K562 (cell line): ENCODE measurements around the gene VPS13C. TPM values are rescaled to one million over a fixed set of nuclear protein-coding genes. Genes with fewer than 3 reads are reported as not detected.

ENCODE experiments used
- ATAC-seq: fragments of 200-7000 bp; cut with Tn5 transposase; 3 replicates; pipeline ENCODE4 v1.9.1; 2020; ENCODE audit warnings: moderate library complexity
- BruUV-seq: library from RNA; stranded (reverse); fragments of 400-500 nt; replicated peaks from 2 replicates; lab custom pipeline; 2021; lab: Mats Ljungman, UMichigan
- CTCF ChIA-PET: fragments of 300-600 bp; formaldehyde crosslinking; extraction: SDS; loops from one replicate; lab custom pipeline; 2021; ENCODE audit warnings: low intra/inter-chr PET ratio; lab: Yijun Ruan, JAX
- POLR2A ChIA-PET: fragments of 300-600, 350-650 bp; sonication (Branson Sonifier 250); formaldehyde crosslinking; extraction: SDS; loops from one replicate; lab custom pipeline; 2021; ENCODE audit warnings: antibody characterized with exemption, inconsistent platforms; lab: Yijun Ruan, JAX
- DNase-seq, 4 experiments: peaks; one replicate each; pipeline versions ENCODE4 v3.0.0 to v3.0.0-alpha.2; 2011 to 2018; ENCODE audit warnings: low spot score in 3 of 4, mixed read lengths in 3 of 4; ENCODE audit errors: extremely low read depth in 1 of 4
- FAIRE-seq: peaks from 2 replicates; lab custom pipeline; 2011; peaks lifted over from hg19 to GRCh38; lab: Jason Lieb, UNC
- H2AFZ ChIP-seq: 2 replicates; pipeline ENCODE4 v1.6.0; 2011; ENCODE audit warnings: low read depth, low read length, control low read depth, inconsistent platforms
- H3K27ac ChIP-seq: fragments of 200-600 bp; 3 replicates; pipeline ENCODE4 v1.8.0; 2011; ENCODE audit warnings: low read depth, mild to moderate bottlenecking, control low read depth, inconsistent platforms, low read length, moderate library complexity, mixed read lengths; ENCODE audit errors: extremely low read depth
- H3K27me3 ChIP-seq, 2 experiments: fragments of 300-600 bp in 1 of 2; 2 replicates in 1 of 2; 3 replicates in 1 of 2; pipeline versions ENCODE4 v1.6.0 to v1.8.0; 2011; ENCODE audit warnings: inconsistent platforms in 2 of 2, low read length in 2 of 2, mild to moderate bottlenecking in 1 of 2, mixed read lengths in 1 of 2, moderate library complexity in 1 of 2; ENCODE audit not compliant: control insufficient read depth in 2 of 2, insufficient read depth in 2 of 2
- H3K36me3 ChIP-seq: fragments of 300-600 bp; 3 replicates; pipeline ENCODE4 v1.8.0; 2011; ENCODE audit warnings: mild to moderate bottlenecking, low read length, inconsistent platforms; ENCODE audit not compliant: control insufficient read depth, insufficient read depth
- H3K4me1 ChIP-seq, 2 experiments: fragments of 200-600 bp in 1 of 2; replicated peaks in 1 of 2; 2 replicates in 1 of 2; 3 replicates in 1 of 2; pipeline versions ENCODE4 v1.5.1 to v1.8.0; 2011; ENCODE audit warnings: inconsistent platforms in 2 of 2, low read length in 2 of 2, mild to moderate bottlenecking in 1 of 2, mixed read lengths in 1 of 2, moderate library complexity in 1 of 2; ENCODE audit not compliant: control insufficient read depth in 2 of 2, insufficient read depth in 2 of 2
- H3K4me2 ChIP-seq: 2 replicates; pipeline ENCODE4 v1.6.1; 2011; ENCODE audit warnings: low read length, control low read depth, inconsistent platforms, mixed read lengths; ENCODE audit not compliant: insufficient read depth
- H3K4me3 ChIP-seq: fragments of 200-600 bp; sonication (generic), shearing (Covaris generic); 2 replicates; pipeline ENCODE4 v1.5.1; 2016; ENCODE audit warnings: control low read depth, inconsistent platforms
- H3K79me2 ChIP-seq: fragments of 200-600 bp; 3 replicates; pipeline ENCODE4 v1.8.0; 2011; ENCODE audit warnings: low read length, inconsistent platforms; ENCODE audit not compliant: control insufficient read depth, insufficient read depth
- H3K9ac ChIP-seq, 2 experiments: 2 replicates each; pipeline versions ENCODE4 v1.6.0 to v1.6.1; 2011; ENCODE audit warnings: low read depth in 2 of 2, low read length in 2 of 2, control low read depth in 1 of 2, inconsistent platforms in 1 of 2, mild to moderate bottlenecking in 1 of 2, mixed read lengths in 1 of 2; ENCODE audit not compliant: insufficient read depth in 1 of 2
- H3K9me1 ChIP-seq: one replicate; pipeline ENCODE4 v1.6.0; 2011; ENCODE audit warnings: inconsistent platforms, mild to moderate bottlenecking, low read length, moderate library complexity; ENCODE audit not compliant: control insufficient read depth, insufficient read depth
- H3K9me3 ChIP-seq: replicated peaks from 2 replicates; pipeline ENCODE4 v1.5.1; 2011; ENCODE audit warnings: low read depth, low read length, inconsistent platforms; ENCODE audit not compliant: control insufficient read depth, insufficient read depth
- H4K20me1 ChIP-seq: replicated peaks from 2 replicates; pipeline ENCODE4 v1.6.1; 2011; ENCODE audit warnings: low read length, inconsistent platforms, mixed read lengths; ENCODE audit not compliant: control insufficient read depth, insufficient read depth
- CEBPB ChIP-seq: fragments of 450-650 bp; IDR thresholded peaks from 2 replicates; pipeline ENCODE4 v1.6.1; 2016; ENCODE audit warnings: missing genetic modification characterization, missing compliant biosample characterization
- CREM ChIP-seq: IDR thresholded peaks from 2 replicates; pipeline ENCODE4 v1.6.1; 2014; ENCODE audit warnings: antibody characterized with exemption, low read depth
- HOXB6 ChIP-seq: fragments of 250-450 bp; sonication (Bioruptor Pico); IDR thresholded peaks from 2 replicates; pipeline ENCODE4 v1.5.1; 2022; ENCODE audit warnings: mild to moderate bottlenecking, borderline replicate concordance
- KDM5B ChIP-seq: fragments of 200-600 bp; sonication (generic); IDR thresholded peaks from 2 replicates; pipeline ENCODE4 v1.6.1; 2012; ENCODE audit warnings: low read depth, mild to moderate bottlenecking, moderate library complexity, low read length, control low read depth, inconsistent platforms; ENCODE audit not compliant: insufficient replicate concordance
- NR2F6 ChIP-seq: fragments of 450-650 bp; formaldehyde crosslinking; IDR thresholded peaks from 2 replicates; pipeline ENCODE4 v1.4.0; 2020; ENCODE audit warnings: mild to moderate bottlenecking
- SRSF1 ChIP-seq: fragments of 200-400 bp; formaldehyde crosslinking; IDR thresholded peaks from 2 replicates; pipeline ENCODE4 v1.6.1; 2017; ENCODE audit warnings: mild to moderate bottlenecking, low read depth, low read length, moderate library complexity
- XRCC4 ChIP-seq: IDR thresholded peaks from one replicate; pipeline ENCODE4 v1.6.1; 2011; ENCODE audit not compliant: insufficient read depth, insufficient read length; ENCODE audit errors: extremely low read depth
- ZBTB1 ChIP-seq: sonication (generic); formaldehyde crosslinking; IDR thresholded peaks from 2 replicates; pipeline ENCODE4 v1.8.1; 2023; ENCODE audit warnings: missing genetic modification reagents, low read depth, mild to moderate bottlenecking, borderline replicate concordance
- ZNF232 ChIP-seq: sonication (generic); formaldehyde crosslinking; IDR thresholded peaks from 2 replicates; pipeline ENCODE4 v1.8.0; 2022; ENCODE audit warnings: mild to moderate bottlenecking, missing genetic modification reagents
- ZNF431 ChIP-seq: sonication (generic); formaldehyde crosslinking; IDR thresholded peaks from 2 replicates; pipeline ENCODE4 v1.8.0; 2022; ENCODE audit warnings: mild to moderate bottlenecking, missing genetic modification reagents
- ZNF717 ChIP-seq: fragments of 250-450 bp; sonication (Bioruptor Pico); IDR thresholded peaks from 2 replicates; pipeline ENCODE4 v1.5.0; 2021
- WGBS: fragments of 100-300 bp; shearing (Covaris generic); methylation state at CpG from one replicate; pipeline ENCODE4 v1.1.6; 2016; ENCODE audit warnings: low coverage, mixed read lengths; ENCODE audit not compliant: insufficient coverage; ENCODE audit errors: missing lambda C conversion rate; 5-methylcytosine and 5-hydroxymethylcytosine counted together
- in situ Hi-C: fragments of 300-500 bp; cut with MboI; formaldehyde crosslinking; loops from 4 replicates; pipeline ENCODE4 v1.15.0; 2018; ENCODE audit warnings: inconsistent platforms, mixed read lengths
- intact Hi-C: fragments of 100-400 bp; cut with micrococcal nuclease; formaldehyde crosslinking; loops from 2 replicates; pipeline ENCODE4 v1.14.2; 2022
- polyA plus RNA-seq, 8 experiments: library from polyadenylated mRNA; depleted of rRNA in 4 of 8; stranded (reverse) in 5 of 8; unstranded in 3 of 8; fragments of >200 nt; fragmentation: Nextera tagmentation in 2 of 8; fragmentation: Illumina TruSeq in 1 of 8; extraction: Ambion mirVana in 2 of 8; extraction: Trizol in 1 of 8; gene quantifications; 2 replicates each; pipeline versions ENCODE4 v1.2.1 to v1.2.3, GENCODE V29; 2011 to 2014; ENCODE audit warnings: inconsistent platforms in 1 of 8, missing spikeins in 1 of 8
- total RNA-seq, 7 experiments: library from RNA; depleted of rRNA in 6 of 7; stranded (reverse); fragments of >200 nt in 6 of 7; fragmentation: Illumina TruSeq in 2 of 7; extraction: Trizol in 2 of 7; gene quantifications; 2 replicates each; pipeline versions ENCODE4 v1.2.1 to v1.2.3, GENCODE V29; 2011 to 2021; ENCODE audit warnings: low replicate concordance in 1 of 7
- TF ChIP-seq, protein P1 (sequence below), 3 experiments: fragments of 200-800 bp in 1 of 3; fragments of 250-450 bp in 1 of 3; fragments of 450-650 bp in 1 of 3; sonication (Bioruptor Pico) in 1 of 3; sonication (Bioruptor generic) in 1 of 3; formaldehyde crosslinking in 1 of 3; IDR thresholded peaks; 2 replicates each; pipeline versions ENCODE4 v1.6.1 to v1.8.0; 2016 to 2022; ENCODE audit warnings: mild to moderate bottlenecking in 2 of 3, missing genetic modification characterization in 2 of 3, missing compliant biosample characterization in 1 of 3, moderate library complexity in 1 of 3

VPS13C gene
- total and polyA plus RNA-seq, 9 of the 15 experiments (the other 6 are each of a cell fraction or from before 2014, with no cell fraction given) = 5.2 to 32.3 (median 15.7) TPM

DNA sequence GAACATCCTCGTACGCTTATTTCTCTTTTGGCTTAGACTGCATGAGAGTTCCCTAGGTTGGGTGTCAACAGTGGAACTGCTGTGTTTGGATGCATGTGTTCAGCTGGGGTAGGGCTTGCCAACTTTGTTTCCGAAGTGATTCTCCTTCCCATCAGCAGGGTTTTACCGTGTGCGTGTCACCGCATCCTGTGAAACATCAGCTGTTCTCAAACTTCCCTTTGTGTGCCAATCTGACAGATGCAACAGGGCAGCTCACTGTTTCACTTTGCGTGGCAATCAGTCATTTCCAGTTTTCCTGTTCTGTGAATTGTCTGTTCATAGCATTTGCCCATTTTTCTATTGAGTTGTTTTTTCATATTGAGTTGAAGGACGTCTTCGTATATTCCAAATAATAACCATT is 218.8 kb downstream of the VPS13C start (continued):
- TF ChIP-seq, protein P1, sequence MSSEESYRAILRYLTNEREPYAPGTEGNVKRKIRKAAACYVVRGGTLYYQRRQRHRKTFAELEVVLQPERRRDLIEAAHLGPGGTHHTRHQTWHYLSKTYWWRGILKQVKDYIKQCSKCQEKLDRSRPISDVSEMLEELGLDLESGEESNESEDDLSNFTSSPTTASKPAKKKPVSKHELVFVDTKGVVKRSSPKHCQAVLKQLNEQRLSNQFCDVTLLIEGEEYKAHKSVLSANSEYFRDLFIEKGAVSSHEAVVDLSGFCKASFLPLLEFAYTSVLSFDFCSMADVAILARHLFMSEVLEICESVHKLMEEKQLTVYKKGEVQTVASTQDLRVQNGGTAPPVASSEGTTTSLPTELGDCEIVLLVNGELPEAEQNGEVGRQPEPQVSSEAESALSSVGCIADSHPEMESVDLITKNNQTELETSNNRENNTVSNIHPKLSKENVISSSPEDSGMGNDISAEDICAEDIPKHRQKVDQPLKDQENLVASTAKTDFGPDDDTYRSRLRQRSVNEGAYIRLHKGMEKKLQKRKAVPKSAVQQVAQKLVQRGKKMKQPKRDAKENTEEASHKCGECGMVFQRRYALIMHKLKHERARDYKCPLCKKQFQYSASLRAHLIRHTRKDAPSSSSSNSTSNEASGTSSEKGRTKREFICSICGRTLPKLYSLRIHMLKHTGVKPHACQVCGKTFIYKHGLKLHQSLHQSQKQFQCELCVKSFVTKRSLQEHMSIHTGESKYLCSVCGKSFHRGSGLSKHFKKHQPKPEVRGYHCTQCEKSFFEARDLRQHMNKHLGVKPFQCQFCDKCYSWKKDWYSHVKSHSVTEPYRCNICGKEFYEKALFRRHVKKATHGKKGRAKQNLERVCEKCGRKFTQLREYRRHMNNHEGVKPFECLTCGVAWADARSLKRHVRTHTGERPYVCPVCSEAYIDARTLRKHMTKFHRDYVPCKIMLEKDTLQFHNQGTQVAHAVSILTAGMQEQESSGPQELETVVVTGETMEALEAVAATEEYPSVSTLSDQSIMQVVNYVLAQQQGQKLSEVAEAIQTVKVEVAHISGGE (CRISPR knock-in tag; IDR thresholded peaks at IDR 0.05) = no peak
- no peak for TF ChIP-seq ZBTB1 (CRISPR knock-in tag)

DNA sequence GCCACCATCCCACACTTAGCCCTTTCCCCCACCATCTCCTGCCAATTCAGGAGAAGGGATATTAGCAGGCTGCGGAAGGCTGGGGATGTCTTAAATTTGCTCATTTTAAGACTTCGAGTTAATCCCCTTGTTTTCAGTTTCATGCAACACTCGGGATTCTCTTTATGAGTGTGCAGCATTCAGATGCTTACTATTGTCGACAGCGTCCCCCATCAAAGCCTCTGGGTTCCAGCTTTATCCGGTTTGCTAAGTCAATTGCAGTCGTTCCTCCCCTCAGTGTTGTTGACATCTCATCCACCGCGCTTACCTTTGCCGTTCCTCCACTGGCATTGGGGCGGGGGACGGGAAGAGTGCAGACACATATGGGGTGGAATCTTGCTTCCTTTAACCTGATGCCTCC is 220.2 kb downstream of the VPS13C start:
- Histone ChIP-seq H3K9ac (no peak overlapping the region), H3K79me2 (no peaks in the 10 kb centered on the region), H3K4me3 (no peak overlapping the region), H3K4me1 (no peaks in the 10 kb centered on the region), H3K4me2 (no peak overlapping the region), H3K36me3 (no peaks in the 10 kb centered on the region), H3K27me3 (peaks cover 18 to 29% of the 10 kb centered on the region in 2 experiments), H3K9me3 (no peaks in the 10 kb centered on the region), H3K27ac (no peak overlapping the region), H2AFZ (no peak overlapping the region), H3K9me1 (peaks cover 3% of the 10 kb centered on the region), H4K20me1 (0 out of 2 replicates have a peak, but pooled peaks cover under 1% of the 10 kb centered on the region)
- CTCF ChIA-PET = no interaction called here
- POLR2A ChIA-PET = no interaction called here
- TF ChIP-seq XRCC4 = no peak
- no peak for TF ChIP-seq ZNF431 (CRISPR knock-in tag)
- TF ChIP-seq ZNF717 (CRISPR knock-in tag) = no peak
- no peak for TF ChIP-seq NR2F6 (CRISPR knock-in tag)
- TF ChIP-seq CEBPB = no peak
- no peak for TF ChIP-seq SRSF1
- no peak for TF ChIP-seq CREM
- TF ChIP-seq HOXB6 (CRISPR knock-in tag) = no peak
- no peak for TF ChIP-seq ZNF232 (CRISPR knock-in tag)
- no peak for TF ChIP-seq KDM5B
- FAIRE-seq (no peak), ATAC-seq (no peak), DNase-seq (no peak)
- intact Hi-C loops = no loop called here
- in situ Hi-C loops = no loop called here
- BruUV-seq = no TSS peak
- WGBS = 2% methylated on average over 12 of the region's 12 CpGs
